SJSA1 (cell line): ENCODE data around the gene ILF2. TPM values are rescaled to one million over a fixed set of nuclear protein-coding genes. Genes with fewer than 3 reads are reported as not detected.
"Not testable (repeated sequence)": the region's sequence is repeated elsewhere in the genome, so short reads cannot be mapped to it uniquely, and the experiment has no call there.

Source experiments
- DNase-seq, 2 experiments: peaks; one replicate each; pipeline ENCODE4 v3.0.0-alpha.2; 2015 to 2020; ENCODE audit warnings: low spot score in 2 of 2, low read depth in 1 of 2
- H3K27ac ChIP-seq: fragments of 250-450 bp; sonication (Bioruptor Pico); 2 replicates; pipeline ENCODE4 v1.5.1; 2020; ENCODE audit warnings: mild to moderate bottlenecking, moderate library complexity
- H3K27me3 ChIP-seq: fragments of 250-450 bp; sonication (Bioruptor Pico); replicated peaks from 2 replicates; pipeline ENCODE4 v1.5.1; 2020; ENCODE audit warnings: mild to moderate bottlenecking, moderate library complexity
- H3K36me3 ChIP-seq: fragments of 250-450 bp; sonication (Bioruptor Pico); 2 replicates; pipeline ENCODE4 v1.5.1; 2020; ENCODE audit warnings: mild to moderate bottlenecking
- H3K4me1 ChIP-seq: fragments of 250-450 bp; sonication (Bioruptor Pico); replicated peaks from 2 replicates; pipeline ENCODE4 v1.6.1; 2021; ENCODE audit warnings: mild to moderate bottlenecking
- H3K4me3 ChIP-seq: fragments of 250-450 bp; sonication (Bioruptor Pico); 2 replicates; pipeline ENCODE4 v1.5.1; 2020; ENCODE audit warnings: mild to moderate bottlenecking
- H3K9me3 ChIP-seq: fragments of 250-450 bp; sonication (Bioruptor Pico); replicated peaks from 2 replicates; pipeline ENCODE4 v1.5.1; 2020; ENCODE audit warnings: mild to moderate bottlenecking
- total RNA-seq: library from RNA; depleted of rRNA; stranded (reverse); fragments of >200 nt; shearing (Covaris generic); gene quantifications from 2 replicates; pipeline ENCODE4 v1.2.3, GENCODE V29; 2014

The ILF2 gene
- total RNA-seq, 1 experiment from 2014 or later: 370 TPM

DNA sequence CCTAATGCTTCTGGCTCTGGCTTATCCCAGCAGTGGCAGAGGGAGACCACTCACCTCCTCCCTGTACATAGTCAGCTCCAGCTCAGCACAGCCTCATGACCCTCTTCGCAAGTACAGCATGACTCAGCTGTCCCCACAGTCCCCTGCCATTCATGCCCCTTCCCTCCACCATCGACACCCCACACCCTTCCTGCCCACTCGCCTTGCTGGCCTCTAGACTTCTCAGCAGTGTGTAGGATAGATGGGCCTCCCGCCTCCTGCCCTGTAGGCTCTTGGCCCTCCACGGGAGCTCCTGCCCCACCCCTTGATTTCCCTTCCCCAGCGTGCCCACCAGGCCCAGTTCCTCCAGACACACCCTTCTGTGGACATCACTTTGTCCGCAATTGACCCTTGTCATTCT, 17.5 kb upstream of the ILF2 start:
- Histone ChIP-seq H3K4me3 (no peak overlapping the region), H3K4me1 (no peaks in the 10 kb centered on the region), H3K27ac (no peak overlapping the region), H3K27me3 (0 out of 2 replicates have a peak, but pooled peaks cover 9% of the 10 kb centered on the region), H3K36me3 (no peaks in the 10 kb centered on the region), H3K9me3 (no peaks in the 10 kb centered on the region)
- DNase-seq: no peak

DNA sequence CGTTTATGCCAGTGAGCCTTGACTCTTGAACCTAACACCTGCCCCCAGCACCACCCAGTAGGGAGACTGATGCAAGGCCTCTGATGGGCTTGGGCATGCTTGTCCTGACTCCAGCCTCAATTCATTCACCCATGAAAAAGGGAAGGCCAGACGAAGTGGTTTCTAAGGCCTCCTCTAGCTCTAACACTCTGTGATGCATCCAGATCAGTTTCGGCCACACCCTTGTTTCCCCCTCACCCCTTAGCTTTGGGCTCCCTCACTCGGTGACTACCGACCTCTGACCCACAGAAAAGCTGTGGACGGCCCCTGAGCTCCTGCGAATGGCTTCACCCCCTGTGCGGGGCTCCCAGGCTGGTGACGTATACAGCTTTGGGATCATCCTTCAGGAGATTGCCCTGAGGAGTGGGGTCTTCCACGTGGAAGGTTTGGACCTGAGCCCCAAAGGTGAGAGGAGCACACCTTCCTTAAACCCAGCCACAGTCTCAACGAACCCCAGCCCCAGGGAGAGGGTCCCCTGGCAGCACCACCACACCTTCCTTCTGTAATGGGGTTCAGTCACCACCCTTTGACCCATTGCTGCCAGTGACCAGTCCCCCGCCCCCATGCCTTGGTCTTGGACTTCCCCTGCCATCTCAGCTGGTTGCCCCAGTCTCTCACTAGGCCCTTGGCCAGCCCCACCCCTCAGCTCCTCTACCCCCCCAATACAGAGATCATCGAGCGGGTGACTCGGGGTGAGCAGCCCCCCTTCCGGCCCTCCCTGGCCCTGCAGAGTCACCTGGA, 16.7 kb upstream of the ILF2 start:
- 0 out of 2 replicates have a peak, but pooled peaks cover 9% of the 10 kb centered on the region for H3K27me3 ChIP-seq
- no peak overlapping the region for H3K27ac ChIP-seq
- H3K4me1 ChIP-seq: no peaks in the 10 kb centered on the region
- H3K9me3 ChIP-seq: no peaks in the 10 kb centered on the region
- H3K4me3 ChIP-seq: no peak overlapping the region
- DNase-seq: no peak
- H3K36me3 ChIP-seq: no peaks in the 10 kb centered on the region

GRCh38 chr1:153685544-153686340, 14.9 kb upstream of the ILF2 start:
- Histone ChIP-seq H3K27ac (no peak overlapping the region), H3K36me3 (no peaks in the 10 kb centered on the region), H3K27me3 (peaks cover 16% of the 10 kb centered on the region), H3K9me3 (no peaks in the 10 kb centered on the region), H3K4me3 (no peak overlapping the region), H3K4me1 (no peaks in the 10 kb centered on the region)
- no peak for DNase-seq

- Histone ChIP-seq H3K27me3 (peaks cover 22% of the 10 kb centered on the region), H3K27ac (no peak overlapping the region), H3K4me3 (no peak overlapping the region), H3K9me3 (no peaks in the 10 kb centered on the region), H3K4me1 (no peaks in the 10 kb centered on the region), H3K36me3 (no peaks in the 10 kb centered on the region)
- DNase-seq: no peak
Observed at GRCh38 chr1:153684892-153685291, 14.1 kb upstream of the ILF2 start.

DNA sequence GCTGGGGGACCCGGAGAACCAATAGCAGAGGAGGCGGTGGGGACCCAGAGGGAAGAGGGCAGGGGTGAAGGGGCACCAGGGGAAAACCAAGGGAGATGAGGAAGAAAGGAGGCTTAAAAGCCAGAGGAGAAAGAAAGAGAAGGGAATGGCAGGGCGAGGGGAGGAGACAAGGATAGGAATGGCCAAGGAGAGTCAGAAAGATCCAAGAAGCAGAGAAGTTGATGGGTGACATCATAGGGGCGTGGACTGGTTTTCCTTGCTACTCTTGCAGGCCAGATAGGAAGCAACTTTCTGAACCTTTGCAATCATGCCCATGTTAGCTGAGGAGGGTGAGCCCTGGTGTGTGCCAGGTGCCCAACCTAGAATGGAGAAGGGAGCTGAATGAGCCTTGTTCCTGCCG, 13.1 kb upstream of the ILF2 start:
- H3K9me3 ChIP-seq: peaks cover 4% of the 10 kb centered on the region; the same call in 1 of the 2 replicates
- peaks cover 9% of the 10 kb centered on the region for H3K4me1 ChIP-seq
- H3K27ac ChIP-seq: no peak overlapping the region
- no peak for DNase-seq
- H3K27me3 ChIP-seq: peaks cover 33% of the 10 kb centered on the region
- no peaks in the 10 kb centered on the region for H3K36me3 ChIP-seq
- H3K4me3 ChIP-seq: no peak overlapping the region

DNA sequence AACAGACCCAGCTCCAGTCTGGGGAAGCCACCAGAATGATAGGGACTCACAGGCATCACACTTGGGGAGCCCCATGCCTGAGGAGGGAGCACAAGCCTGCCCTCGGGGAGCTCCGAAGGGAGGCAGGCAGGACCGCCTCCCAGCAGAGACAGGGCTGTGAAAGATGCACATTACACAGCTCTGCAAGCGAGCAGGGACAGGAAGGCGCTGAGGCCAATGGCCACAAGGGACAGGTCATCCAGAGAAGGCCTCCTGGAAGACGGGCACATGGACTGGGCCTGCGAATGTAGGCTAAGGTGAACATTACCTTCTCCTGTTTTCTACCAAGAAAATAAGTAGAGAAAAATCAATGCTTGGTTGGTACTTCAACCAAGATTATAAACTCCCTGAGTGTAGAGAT, 11.9 kb upstream of the ILF2 start:
- H3K27me3 ChIP-seq: peaks cover 44% of the 10 kb centered on the region
- peaks cover 18% of the 10 kb centered on the region for H3K4me1 ChIP-seq
- H3K4me3 ChIP-seq: no peak overlapping the region
- no peak overlapping the region for H3K27ac ChIP-seq
- no peaks in the 10 kb centered on the region for H3K36me3 ChIP-seq
- H3K9me3 ChIP-seq: peaks cover 4% of the 10 kb centered on the region; the same call in 1 of the 2 replicates
- DNase-seq: no peak

DNA sequence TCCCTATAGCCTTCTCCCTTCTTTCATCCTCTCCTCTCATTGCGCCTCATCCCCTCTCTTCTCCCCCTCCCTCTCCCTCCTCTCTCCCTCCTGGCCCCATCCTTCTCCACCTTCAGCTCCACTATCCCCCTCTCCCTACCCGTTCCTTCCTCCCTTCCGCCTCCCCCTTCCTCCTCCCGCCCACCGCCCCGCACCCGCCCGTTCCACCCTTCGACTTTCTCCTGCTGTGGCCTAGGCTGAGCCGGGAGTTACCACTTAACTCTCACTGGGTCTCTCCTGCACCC, 9.3 kb upstream of the ILF2 start:
- no peak overlapping the region for H3K27ac ChIP-seq
- DNase-seq: no peak
- no peak overlapping the region for H3K4me3 ChIP-seq
- no peaks in the 10 kb centered on the region for H3K36me3 ChIP-seq
- H3K4me1 ChIP-seq: peaks cover 18% of the 10 kb centered on the region
- H3K9me3 ChIP-seq: peaks cover 4% of the 10 kb centered on the region; the same call in 1 of the 2 replicates
- H3K27me3 ChIP-seq: peaks cover 40% of the 10 kb centered on the region

- peak in 1 of 2 experiments; percentile 18 for DNase-seq
- peaks cover 4% of the 10 kb centered on the region; the same call in 1 of the 2 replicates for H3K9me3 ChIP-seq
- peaks cover 18% of the 10 kb centered on the region for H3K4me1 ChIP-seq
- H3K4me3 ChIP-seq: peak overlapping the region; percentile 25
- H3K36me3 ChIP-seq: no peaks in the 10 kb centered on the region
- H3K27ac ChIP-seq: no peak overlapping the region
- peaks cover 40% of the 10 kb centered on the region for H3K27me3 ChIP-seq
Observed at GRCh38 chr1:153679337-153680119, 8.7 kb upstream of the ILF2 start.

- peak in 1 of 2 experiments; percentile 33 for DNase-seq
Observed at GRCh38 chr1:153678519-153679336, 7.9 kb upstream of the ILF2 start, which contains the start of gene NPR1. NPR1 (plus strand) TSS chr1:153678688; CDS start chr1:153679109, 421 bp downstream.

DNA sequence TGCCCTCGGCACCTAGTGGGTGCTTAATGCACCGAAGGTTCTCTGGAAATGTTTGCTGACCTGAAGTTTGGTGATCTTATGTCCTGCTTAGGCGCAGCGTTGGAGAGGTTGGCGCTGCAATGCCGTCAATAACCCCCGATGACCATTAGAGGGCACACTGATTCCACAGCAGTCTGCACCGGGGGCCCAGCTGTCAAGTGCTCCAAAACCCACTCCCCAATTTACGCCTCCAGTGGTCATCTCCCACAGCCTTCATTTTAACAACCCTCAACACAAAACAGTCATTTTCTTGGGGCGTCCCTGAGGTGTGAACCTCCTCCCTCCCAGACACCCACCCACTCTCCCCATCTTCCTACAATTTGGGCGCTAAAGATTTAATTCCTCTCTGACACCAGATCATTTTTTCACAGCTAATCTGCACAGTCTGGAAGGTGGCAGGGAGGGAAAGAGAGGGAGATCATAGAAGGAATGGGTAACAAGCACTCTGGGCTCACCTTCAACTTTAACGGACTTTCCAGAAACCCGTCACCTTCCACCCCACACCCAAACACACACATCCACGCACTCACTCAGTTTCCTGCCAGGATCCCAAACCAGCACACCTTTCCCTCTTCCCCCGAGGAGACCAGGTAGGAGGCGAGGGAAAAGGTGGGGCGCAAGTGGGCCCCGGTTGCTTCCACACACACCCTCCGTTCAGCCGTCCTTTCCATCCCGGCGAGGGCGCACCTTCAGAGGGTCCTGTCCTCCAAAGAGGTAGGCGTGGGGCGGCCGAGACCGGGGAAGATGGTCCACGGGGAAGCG, 7.1 kb upstream of the ILF2 start:
- DNase-seq: peak in 1 of 2 experiments; percentile 37
- H3K4me3 ChIP-seq: peak overlapping the region; percentile 25; the same call in 1 of the 2 replicates
- no peak overlapping the region for H3K27ac ChIP-seq

More at GRCh38 chr1:153678519-153679336, 7.9 kb upstream of the ILF2 start, which contains the start of gene NPR1:
- peaks cover 18% of the 10 kb centered on the region for H3K4me1 ChIP-seq
- H3K4me3 ChIP-seq: peak within 1 kb of the TSS; percentile 25
- peaks cover 40% of the 10 kb centered on the region for H3K27me3 ChIP-seq
- H3K36me3 ChIP-seq: no peaks in the 10 kb centered on the region
- peaks cover 4% of the 10 kb centered on the region; the same call in 1 of the 2 replicates for H3K9me3 ChIP-seq
- H3K27ac ChIP-seq: no peak within 1 kb of the TSS

GRCh38 chr1:153673511-153673910, 2.7 kb upstream of the ILF2 start:
- Histone ChIP-seq H3K27me3 (peaks cover 8% of the 10 kb centered on the region), H3K36me3 (peaks cover 22% of the 10 kb centered on the region), H3K4me3 (no peak overlapping the region), H3K4me1 (peaks cover 11% of the 10 kb centered on the region), H3K9me3 (no peaks in the 10 kb centered on the region), H3K27ac (no peak overlapping the region)
- DNase-seq: no peak

More for the DNA sequence above, 7.1 kb upstream of the ILF2 start:
- Histone ChIP-seq H3K27me3 (peaks cover 40% of the 10 kb centered on the region), H3K9me3 (peaks cover 4% of the 10 kb centered on the region; the same call in 1 of the 2 replicates), H3K36me3 (no peaks in the 10 kb centered on the region), H3K4me1 (peaks cover 18% of the 10 kb centered on the region)

DNA sequence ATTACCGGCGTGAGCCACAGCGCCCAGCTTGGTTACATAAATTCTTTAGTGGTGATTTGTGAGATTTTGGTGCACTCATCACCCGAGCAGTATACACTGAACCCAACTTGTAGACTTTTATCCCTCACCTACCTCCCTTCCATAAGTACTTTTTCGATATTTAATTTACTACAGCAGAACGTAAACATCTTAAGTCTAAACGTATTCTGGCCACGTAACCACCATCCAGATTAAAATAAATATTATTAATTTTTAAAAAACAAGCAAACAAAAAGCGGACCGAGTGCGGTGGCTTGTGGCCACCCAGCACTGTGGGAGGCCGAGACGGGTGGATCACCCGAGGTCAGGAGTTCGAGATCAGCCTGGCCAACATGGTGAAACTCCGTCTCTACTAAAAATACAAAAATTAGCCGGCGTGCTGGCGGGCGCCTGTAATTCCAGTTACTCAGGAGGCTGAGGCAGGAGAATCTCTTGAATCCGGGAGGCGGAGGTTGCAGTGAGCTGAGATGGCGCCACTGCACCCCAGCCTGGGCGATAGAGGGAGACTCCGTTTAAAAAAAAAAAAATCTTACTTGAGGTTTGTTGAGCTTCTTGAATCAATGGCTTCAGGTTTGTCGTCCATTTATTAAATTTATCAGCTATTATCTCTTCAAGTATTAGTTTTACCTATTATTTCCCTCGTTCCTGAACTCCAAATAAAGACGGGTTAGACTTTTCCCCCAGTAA, 998 bp upstream of the ILF2 start:
- Histone ChIP-seq H3K27ac (peak overlapping the region; percentile 4), H3K36me3 (peaks cover 39% of the 10 kb centered on the region), H3K4me3 (peak overlapping the region; percentile 33)
- not testable (repeated sequence) for H3K4me1 ChIP-seq, H3K9me3 ChIP-seq, H3K27me3 ChIP-seq
- peak; percentile 42 to 71 for DNase-seq
